ENCODE measurements around the gene TP53RK.
A peak's percentile ranks its signal among the peaks of the same experiment; 100 is the strongest.

Gene TP53RK

DNA sequence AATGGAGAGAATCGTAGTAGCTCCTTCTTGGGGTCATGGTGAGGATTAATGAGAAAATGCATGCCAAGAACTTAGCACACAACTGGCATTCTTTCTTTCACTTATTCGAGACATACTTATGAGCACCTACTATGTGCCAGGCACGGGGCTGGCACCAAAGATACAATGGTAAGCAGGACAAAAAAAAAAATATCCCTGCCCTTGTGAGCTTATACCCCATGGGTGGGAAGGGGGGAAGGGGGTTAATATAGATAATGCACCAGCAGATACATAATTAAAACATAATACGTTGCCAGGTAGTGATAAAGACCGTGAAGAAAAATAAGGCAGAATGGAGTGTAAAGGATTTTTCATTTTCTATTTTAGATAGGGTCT is 46.3 kb downstream of the TP53RK start:
- intact Hi-C loops (cut with DNase I) = loop anchor here (10.0 kb wide), 1 partner anchor 78 kb away; no protein-coding TSS in a partner anchor
- DNase-seq = no peak

DNA sequence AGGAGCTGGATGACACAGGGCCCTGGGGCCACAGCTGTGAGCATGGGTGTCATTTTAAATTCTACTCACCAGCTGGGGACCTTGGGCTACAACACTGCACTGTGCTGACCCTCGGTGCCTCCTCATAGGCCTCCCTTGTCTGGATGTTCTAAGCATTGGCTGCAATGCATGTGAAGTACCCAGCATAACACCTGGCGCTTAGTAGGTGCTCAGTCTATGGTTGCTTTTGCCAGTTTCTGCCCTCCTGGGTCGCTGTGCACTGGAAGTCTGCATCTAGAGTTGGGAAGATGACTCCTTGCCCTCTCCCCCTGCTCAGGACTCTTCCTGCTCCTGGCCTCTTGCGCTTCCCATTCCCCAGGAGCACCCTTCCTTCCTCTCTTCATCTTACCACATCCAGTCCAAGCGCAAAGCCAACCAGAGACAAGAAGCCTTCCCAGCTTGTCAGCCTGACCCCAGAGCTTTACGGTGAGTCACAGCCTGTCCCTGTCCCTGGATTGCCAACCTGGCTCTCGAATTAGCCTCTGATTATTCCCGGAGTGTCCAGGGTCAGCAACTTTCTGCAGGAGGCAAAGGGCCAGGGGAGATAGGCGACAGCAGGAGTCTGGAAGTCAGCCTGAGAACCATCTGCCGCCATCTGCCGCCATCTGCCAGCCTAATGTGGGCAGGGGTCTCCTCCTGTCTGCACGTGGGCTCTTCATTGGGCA is 46.8 kb downstream of the TP53RK start:
- no peak for DNase-seq
- intact Hi-C loops (cut with DNase I) = loop anchor here (10.0 kb wide), 1 partner anchor 78 kb away; no protein-coding TSS in a partner anchor

DNA sequence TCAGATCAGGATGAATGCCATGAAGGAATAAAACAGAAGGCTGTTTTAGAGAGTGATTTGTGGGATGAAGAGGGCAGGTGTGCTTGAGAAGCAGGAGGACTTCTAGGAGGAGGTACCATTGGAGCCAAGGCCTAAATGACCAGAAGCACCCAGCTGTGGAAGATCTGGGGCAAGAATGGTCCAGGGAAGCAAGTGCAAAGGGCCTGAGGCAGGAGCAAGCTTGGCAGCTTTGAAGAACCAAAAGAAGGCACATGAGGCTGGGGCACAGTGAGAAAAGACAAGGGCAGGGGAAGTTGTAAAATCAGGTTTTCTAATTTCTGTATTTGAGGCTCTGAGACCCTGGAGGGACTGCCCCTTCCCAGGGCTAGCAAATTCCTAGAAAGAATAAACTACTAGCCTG is 47.8 kb downstream of the TP53RK start:
- no peak for DNase-seq
- intact Hi-C loops (cut with DNase I) = loop anchor here (10.0 kb wide), 1 partner anchor 77 kb away; no protein-coding TSS in a partner anchor

DNA sequence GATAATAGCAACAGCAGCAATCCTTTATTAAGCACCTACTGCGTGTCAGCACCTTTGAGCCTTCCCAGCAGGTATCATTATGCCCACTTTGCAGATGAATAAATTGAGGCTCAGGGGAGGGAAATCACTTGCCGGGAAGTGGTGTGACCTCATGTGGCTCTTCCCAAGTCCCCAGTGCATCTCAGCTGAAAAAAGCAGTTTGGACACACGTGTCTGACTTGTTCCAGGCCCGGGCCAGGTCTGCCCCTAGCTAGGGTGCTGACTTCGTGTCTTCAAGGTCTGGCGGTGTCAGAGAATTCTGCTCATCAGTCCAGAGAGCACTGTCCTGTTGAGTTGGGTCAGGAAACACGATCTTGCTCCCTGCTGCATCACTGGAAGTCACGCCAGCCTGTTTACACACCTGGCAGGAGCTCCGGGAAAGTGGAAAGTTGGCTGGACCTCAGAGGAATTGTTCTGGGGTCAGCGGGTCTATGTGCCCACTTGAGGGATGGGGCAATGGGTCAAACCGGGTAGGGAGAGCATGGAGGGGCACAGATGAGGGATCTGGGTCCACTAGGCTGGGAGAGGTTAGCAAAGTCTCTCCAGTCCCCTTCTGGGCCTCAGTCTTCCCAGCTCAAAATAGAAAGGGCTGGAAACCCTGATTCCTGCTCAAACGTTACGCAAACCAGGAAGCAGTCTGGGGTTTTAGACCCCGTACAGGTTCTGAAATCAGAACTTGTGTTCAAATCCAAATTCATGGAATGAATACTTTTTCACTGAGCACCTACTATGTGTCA is 48.5 kb downstream of the TP53RK start:
- DNase-seq = no peak
- intact Hi-C loops (cut with DNase I) = loop anchor here (10.0 kb wide), 1 partner anchor 76 kb away; no protein-coding TSS in a partner anchor

DNA sequence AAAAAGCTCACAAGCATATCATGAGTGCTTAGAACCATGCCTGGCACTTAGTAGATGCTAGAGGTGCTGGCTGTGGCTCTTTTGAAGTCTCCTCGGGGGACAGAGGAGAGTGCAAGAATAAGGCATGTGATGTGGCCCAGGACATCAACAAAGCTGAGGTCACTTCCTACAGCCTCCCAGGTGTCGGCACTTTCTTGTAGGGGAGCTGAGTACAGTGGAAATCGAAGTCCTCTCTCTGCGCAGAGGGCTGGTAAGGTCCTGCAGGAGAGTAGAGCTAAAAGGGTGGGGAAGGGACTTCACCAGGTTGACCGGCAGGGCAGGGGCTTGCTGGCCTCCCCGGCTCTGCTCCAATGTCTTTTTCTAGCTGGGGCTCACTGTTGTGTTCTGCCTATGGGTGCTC is 49.2 kb downstream of the TP53RK start:
- DNase-seq = no peak
- intact Hi-C loops (cut with DNase I) = loop anchor here (10.0 kb wide), 1 partner anchor 75 kb away; no protein-coding TSS in a partner anchor

DNA sequence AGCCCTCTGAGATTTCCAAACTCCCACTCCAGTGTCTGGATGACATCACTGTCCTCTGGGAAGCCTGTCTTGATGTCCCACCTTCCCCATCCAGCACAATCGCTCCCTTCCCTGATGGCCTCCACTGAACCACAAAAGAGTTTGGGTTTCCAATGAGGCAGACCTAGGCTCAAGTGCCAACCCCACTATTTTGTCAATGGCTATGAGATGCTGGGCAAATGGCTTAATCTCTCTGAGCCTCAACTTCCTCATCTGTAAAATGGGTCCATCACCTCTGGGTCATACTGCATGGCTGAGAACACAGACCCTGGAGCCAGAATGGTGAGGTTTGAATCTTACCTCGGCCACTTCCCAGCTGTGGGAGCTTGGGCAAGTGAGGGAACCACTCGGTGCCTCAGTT is 49.7 kb downstream of the TP53RK start:
- intact Hi-C loops (cut with DNase I) = no loop called here

DNA sequence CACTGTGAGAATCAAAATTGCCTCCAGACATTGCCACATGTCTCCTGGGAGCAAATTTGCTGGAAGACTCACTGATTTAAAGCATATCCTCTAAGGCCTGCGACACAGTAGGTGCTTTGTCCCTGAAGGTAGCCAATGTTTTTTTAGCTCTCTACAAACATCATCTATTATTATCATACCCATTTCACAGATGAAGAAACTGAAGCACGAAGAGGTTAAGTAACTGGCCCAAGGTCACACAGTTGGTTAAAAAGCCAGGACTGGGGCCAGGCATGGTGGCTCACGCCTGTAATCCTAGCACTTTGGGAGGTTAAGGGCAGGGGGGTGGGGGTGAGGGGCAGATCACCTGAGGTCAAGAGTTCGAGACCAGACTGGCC is 50.4 kb downstream of the TP53RK start:
- intact Hi-C loops (cut with DNase I) = no loop called here
- DNase-seq = no peak

More for the DNA sequence above, 49.7 kb downstream of the TP53RK start:
- DNase-seq = no peak

DNA sequence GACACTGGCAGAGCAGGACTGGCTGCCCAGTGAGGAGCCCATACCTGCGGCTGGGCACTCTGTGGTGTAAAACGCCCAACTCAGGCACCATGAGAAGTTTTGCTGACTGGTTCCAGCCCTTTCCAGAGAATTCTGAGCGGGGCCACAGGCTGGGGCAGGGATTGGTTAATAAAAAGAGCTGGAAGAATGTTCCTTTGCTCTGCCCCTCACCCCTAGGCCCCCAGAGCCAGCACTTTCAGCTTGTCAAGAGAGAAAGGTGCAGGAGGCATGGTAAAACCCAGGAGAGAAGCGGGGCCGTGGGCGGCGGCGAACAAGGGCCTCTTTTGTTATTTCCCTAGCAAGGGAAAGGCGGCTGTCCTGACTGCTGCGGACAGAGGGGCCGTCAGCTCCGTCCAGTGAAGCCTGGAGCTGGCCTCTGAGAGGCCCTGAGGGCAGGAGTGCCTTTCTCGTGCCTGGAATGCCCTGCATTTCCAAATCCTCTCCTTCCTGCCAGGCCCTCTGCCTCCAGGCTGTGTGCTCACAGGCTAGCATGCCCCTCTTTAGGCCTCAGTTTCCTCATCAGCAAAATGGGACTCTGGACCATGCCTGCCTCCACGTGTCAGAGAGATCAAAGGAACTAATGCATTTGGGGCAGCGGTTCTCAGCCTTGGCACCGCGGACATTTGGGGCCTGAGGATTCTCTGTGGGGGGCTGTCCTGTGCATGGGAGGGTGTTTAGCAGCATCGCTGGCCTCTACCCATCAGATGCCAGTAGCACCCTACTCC is 50.9 kb downstream of the TP53RK start:
- DNase-seq = peak in 8 of 10 donors; percentile 34 to 94 (median 66)

DNA sequence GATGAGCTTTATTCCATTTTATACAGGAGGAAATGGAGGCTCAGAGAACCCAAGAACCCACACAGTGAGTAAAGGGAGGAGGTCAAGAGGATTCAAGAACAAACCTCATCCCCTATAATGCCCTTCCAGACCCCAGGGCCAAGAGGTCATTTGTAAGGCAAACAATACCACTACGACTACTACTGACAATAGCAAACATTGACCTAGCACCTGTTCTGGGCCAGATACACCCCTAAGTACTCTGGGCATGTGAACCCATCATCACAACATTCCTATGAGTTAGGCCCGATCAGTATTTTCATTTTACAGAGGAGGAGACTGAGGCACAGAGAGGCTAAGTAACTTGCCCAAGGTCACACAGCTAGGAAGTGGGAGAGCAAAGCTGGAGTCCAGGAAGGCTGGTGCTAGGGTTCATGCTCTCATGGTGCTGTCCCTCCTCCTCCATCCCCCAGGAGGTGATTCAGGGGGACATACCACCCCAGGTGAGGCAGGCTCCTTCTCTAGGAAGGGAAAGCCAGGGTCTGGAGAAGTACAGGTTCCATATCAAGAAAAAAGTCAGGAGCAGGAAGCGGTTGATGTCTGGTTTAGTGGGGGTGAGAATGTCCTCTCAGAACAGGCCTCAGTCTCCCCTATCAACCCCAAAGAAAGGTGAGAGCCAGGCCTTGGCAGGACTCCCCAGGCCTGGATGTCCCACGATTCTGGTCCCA is 51.7 kb downstream of the TP53RK start:
- no peak for DNase-seq
- intact Hi-C loops (cut with DNase I) = no loop called here

More for the DNA sequence above, 50.9 kb downstream of the TP53RK start:
- intact Hi-C loops (cut with DNase I) = no loop called here

DNA sequence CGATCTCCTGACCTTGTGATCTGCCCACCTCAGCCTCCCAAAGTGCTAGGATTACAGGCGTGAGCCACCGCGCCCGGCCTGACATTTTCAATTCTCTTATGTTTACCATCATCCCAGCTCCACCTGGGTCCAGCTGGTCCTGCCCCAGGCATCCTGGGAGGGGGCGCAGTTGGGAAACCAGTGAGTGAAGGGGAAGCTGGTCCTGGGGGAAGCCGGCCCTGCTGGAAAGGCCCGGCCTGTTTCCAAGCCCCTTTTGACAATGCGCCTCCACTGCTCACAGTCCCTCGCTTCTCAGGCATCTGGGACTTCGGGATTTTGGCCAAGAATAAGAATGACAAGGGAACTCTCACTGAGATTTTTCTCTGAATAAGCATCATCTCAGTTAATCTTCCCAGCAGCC is 52.2 kb downstream of the TP53RK start:
- DNase-seq = peak in 1 of 10 donors; percentile 84
- intact Hi-C loops (cut with DNase I) = no loop called here

DNA sequence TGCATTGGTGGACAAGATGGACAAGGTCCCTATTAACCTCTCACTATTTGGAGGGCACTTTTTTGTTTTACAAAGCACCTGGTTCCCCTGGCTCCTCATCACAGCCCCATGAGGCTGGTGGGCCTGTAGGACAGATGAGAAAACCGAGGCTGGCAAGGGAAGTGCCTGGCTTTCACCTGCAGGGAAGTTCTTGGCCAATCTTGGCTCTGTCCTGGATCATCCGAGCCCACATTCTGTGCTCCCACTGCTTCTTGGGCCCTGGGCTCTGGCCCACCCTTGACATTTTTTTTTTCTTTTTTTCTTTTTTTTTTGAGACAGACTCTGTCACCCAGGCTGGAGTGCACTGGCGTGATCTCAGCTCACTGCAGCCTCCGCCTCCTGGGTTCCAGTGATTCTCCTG is 52.7 kb downstream of the TP53RK start:
- no peak for DNase-seq
- intact Hi-C loops (cut with DNase I) = no loop called here

DNA sequence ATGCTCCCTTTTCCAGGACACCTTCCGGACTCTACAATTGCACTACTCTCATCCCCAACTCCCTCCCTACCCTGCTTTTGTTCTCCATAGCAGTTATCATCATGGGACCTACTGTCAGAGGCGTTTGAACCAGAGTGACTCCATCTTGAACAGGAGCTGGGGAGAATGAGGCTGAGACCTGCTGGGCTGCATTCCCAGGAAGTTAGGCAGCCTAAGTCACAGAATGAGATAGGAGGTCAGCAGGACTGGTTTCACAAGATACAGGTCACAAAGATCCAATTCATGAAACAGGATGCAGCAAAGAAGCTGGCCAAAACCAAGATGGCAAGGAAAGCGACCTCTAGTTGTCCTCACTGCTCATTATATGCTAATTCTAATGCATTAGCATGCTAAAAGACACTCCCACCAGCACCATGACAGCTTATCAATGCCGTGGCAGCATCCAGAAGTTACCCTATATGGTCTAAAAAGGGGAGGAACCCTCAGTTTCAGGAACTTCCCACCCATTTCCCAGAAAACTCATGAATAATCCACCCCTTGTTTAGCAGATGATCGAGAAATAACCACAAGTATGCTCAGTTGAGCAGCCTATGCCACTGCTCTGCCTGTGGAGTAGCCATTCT is 53.6 kb downstream of the TP53RK start:
- intact Hi-C loops (cut with DNase I) = no loop called here
- no peak for DNase-seq

DNA sequence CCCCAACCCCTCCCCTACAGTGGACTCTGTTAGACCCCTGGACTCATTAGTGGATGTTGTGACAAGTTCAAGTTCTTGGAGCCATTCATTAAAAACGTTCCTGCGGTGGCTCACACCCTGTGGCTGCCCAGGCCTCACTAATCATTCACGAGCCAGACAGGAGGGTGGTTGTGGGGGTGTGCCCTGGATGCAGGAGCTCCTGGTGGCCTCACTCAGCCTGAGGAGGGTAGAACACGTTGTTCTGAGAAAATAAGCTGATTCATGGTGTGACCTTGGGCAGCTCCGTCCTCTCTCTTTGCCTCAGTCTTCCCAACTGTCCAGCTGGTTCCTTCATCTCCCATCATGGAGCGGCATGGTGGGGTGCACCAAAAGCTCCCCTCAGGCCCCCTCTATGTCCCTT is 54.7 kb downstream of the TP53RK start:
- no peak for DNase-seq
- intact Hi-C loops (cut with DNase I) = no loop called here
